Right cardiac atrium (tissue), 5 donors: ENCODE measurements around the gene GHRH. TPM values are rescaled to one million over a fixed set of nuclear protein-coding genes. Genes with fewer than 3 reads are reported as not detected.

Source experiments
- ATAC-seq, 2 donors: fragments of 200-7000 bp; cut with Tn5 transposase; one replicate each; pipeline versions ENCODE4 v1.8.0 to v1.9.1; 2020; ENCODE audit warnings: moderate library complexity in 2 of 2, mild to moderate bottlenecking in 1 of 2
- DNase-seq, 3 donors: peaks; one replicate each; pipeline ENCODE4 v3.0.0-alpha.2; 2020
- H3K27ac ChIP-seq: one replicate; pipeline ENCODE4 v1.5.1; 2013; ENCODE audit warnings: mild to moderate bottlenecking, low read length, control low read depth, moderate library complexity
- H3K27me3 ChIP-seq: one replicate; pipeline ENCODE4 v1.6.1; 2013; ENCODE audit not compliant: control insufficient read depth, insufficient read depth
- H3K4me1 ChIP-seq: one replicate; pipeline ENCODE4 v1.6.1; 2013; ENCODE audit warnings: low read length; ENCODE audit not compliant: control insufficient read depth, insufficient read depth
- H3K4me3 ChIP-seq: one replicate; pipeline ENCODE4 v1.5.1; 2013; ENCODE audit warnings: low read length, control low read depth
- H3K9me3 ChIP-seq: one replicate; pipeline ENCODE4 v1.6.1; 2013; ENCODE audit warnings: low read length; ENCODE audit not compliant: control insufficient read depth
- WGBS: extraction: QIAGEN DNeasy Blood & Tissue Kit; methylation state at CpG from one replicate; pipeline ENCODE4 v1.1.7; 2013; 5-methylcytosine and 5-hydroxymethylcytosine counted together
- intact Hi-C, 4 donors: fragments of 100-400 bp; cut with DNase I; formaldehyde crosslinking; loops; one replicate each; pipeline versions ENCODE4 v1.11.0 to v1.14.0; 2022 to 2023
- polyA plus RNA-seq: library from polyadenylated mRNA; stranded (reverse); fragments of 200-250 nt; gene quantifications from one replicate; pipeline ENCODE4 v1.2.3, GENCODE V29; 2013
- total RNA-seq, 4 donors: library from RNA; stranded (reverse); fragmentation: NEBNext Ultra II Directional; extraction: Animal tissue kit (Norgen Biotek cat#: 25700); gene quantifications; one replicate each; pipeline ENCODE4 v1.2.1, GENCODE V29; 2021
- donor health status: healthy with polysubstance abuse.
- donor health status: DM: no; HTN: yes; CAD: no.
- donor health status: DM: no; HTN: no; CAD: no.
- donor health status: DM: no; HTN: yes; CAD: no; lungs with severe emphysema.
- donor health status: DM: yes; HTN: yes; CAD: no.

GHRH gene
- total and polyA plus RNA-seq, 5 donors: 7.3 to 23.5 (median 17.2) TPM

- Histone ChIP-seq H3K4me3 (no peak overlapping the region), H3K9me3 (no peaks in the 10 kb centered on the region), H3K27ac (no peak overlapping the region), H3K27me3 (no peaks in the 10 kb centered on the region), H3K4me1 (no peaks in the 10 kb centered on the region)
- ATAC-seq: peak; percentile 85 to 88
- intact Hi-C loops: no loop called here
- peak; percentile 53 to 80 (median 71) for DNase-seq
- 17% methylated on average over 15 of the region's 15 CpGs for WGBS
Measured at GRCh38 chr20:37276494-37277252, 15.1 kb upstream of the GHRH start.

GRCh38 chr20:37274851-37275524 is 13.4 kb upstream of the GHRH start:
- 36% methylated on average over 5 of the region's 5 CpGs for whole genome bisulfite sequencing
- intact Hi-C loops: loop anchor here in 2 of 4 donors (5.0 kb wide), 2 partner anchors 112 to 257 kb away; no protein-coding TSS in a partner anchor
- no peak overlapping the region for H3K27ac ChIP-seq
- DNase-seq: no peak
- ATAC-seq: no peak
- H3K4me3 ChIP-seq: no peak overlapping the region
- no peaks in the 10 kb centered on the region for H3K9me3 ChIP-seq
- H3K4me1 ChIP-seq: no peaks in the 10 kb centered on the region
- H3K27me3 ChIP-seq: no peaks in the 10 kb centered on the region

GRCh38 chr20:37273988-37274387 is 12.4 kb upstream of the GHRH start:
- no peak overlapping the region for H3K27ac ChIP-seq
- DNase-seq (no peak), ATAC-seq (no peak)
- no peaks in the 10 kb centered on the region for H3K9me3 ChIP-seq
- no peaks in the 10 kb centered on the region for H3K4me1 ChIP-seq
- intact Hi-C loops: loop anchor here in 2 of 4 donors (5.0 kb wide), 2 partner anchors 113 to 258 kb away; no protein-coding TSS in a partner anchor
- H3K27me3 ChIP-seq: no peaks in the 10 kb centered on the region
- H3K4me3 ChIP-seq: no peak overlapping the region
- WGBS: 82% methylated on average over 1 of the region's 1 CpG

- no peaks in the 10 kb centered on the region for H3K27me3 ChIP-seq
- intact Hi-C loops: loop anchor here in 2 of 4 donors (5.0 kb wide), 2 partner anchors 116 to 261 kb away; no protein-coding TSS in a partner anchor
- no peaks in the 10 kb centered on the region for H3K4me1 ChIP-seq
- no peak for ATAC-seq
- H3K4me3 ChIP-seq: no peak overlapping the region
- DNase-seq: no peak
- H3K27ac ChIP-seq: no peak overlapping the region
- whole genome bisulfite sequencing: 82% methylated on average over 3 of the region's 3 CpGs
- H3K9me3 ChIP-seq: no peaks in the 10 kb centered on the region
Measured at GRCh38 chr20:37271421-37271768, 9.8 kb upstream of the GHRH start.

GRCh38 chr20:37270576-37271420 is 9.2 kb upstream of the GHRH start:
- intact Hi-C loops: loop anchor here in 2 of 4 donors (5.0 kb wide), 2 partner anchors 117 to 262 kb away; no protein-coding TSS in a partner anchor
- H3K27ac ChIP-seq: no peak overlapping the region
- DNase-seq: no peak

GRCh38 chr20:37267667-37268313 is 6.2 kb upstream of the GHRH start:
- Histone ChIP-seq H3K27ac (no peak overlapping the region), H3K9me3 (no peaks in the 10 kb centered on the region), H3K4me3 (no peak overlapping the region), H3K27me3 (no peaks in the 10 kb centered on the region), H3K4me1 (no peaks in the 10 kb centered on the region)
- peak in 1 of 3 donors; percentile 18 for DNase-seq
- intact Hi-C loops: loop anchor here in 2 of 4 donors (2.0 to 5.0 kb wide), 3 partner anchors 115 to 267 kb away; no protein-coding TSS in a partner anchor
- 59% methylated on average over 15 of the region's 15 CpGs for WGBS
- no peak for ATAC-seq

More at GRCh38 chr20:37270576-37271420, 9.2 kb upstream of the GHRH start:
- no peaks in the 10 kb centered on the region for H3K4me1 ChIP-seq
- peak; percentile 28 to 31 for ATAC-seq
- WGBS: 86% methylated on average over 12 of the region's 12 CpGs
- no peaks in the 10 kb centered on the region for H3K27me3 ChIP-seq
- H3K9me3 ChIP-seq: no peaks in the 10 kb centered on the region
- H3K4me3 ChIP-seq: no peak overlapping the region

GRCh38 chr20:37266940-37267666 is 5.5 kb upstream of the GHRH start:
- DNase-seq (peak in 1 of 3 donors; percentile 12), ATAC-seq (no peak)
- intact Hi-C loops: loop anchor here in 2 of 4 donors (5.0 kb wide), 1 partner anchor 115 kb away; no protein-coding TSS in a partner anchor
- Histone ChIP-seq H3K4me1 (no peaks in the 10 kb centered on the region), H3K9me3 (no peaks in the 10 kb centered on the region), H3K27ac (no peak overlapping the region), H3K4me3 (no peak overlapping the region), H3K27me3 (no peaks in the 10 kb centered on the region)
- 81% methylated on average over 9 of the region's 9 CpGs for WGBS

- DNase-seq: no peak
- Histone ChIP-seq H3K4me1 (no peaks in the 10 kb centered on the region), H3K4me3 (no peak overlapping the region), H3K9me3 (no peaks in the 10 kb centered on the region), H3K27ac (no peak overlapping the region), H3K27me3 (no peaks in the 10 kb centered on the region)
- ATAC-seq: no peak
- 89% methylated on average over 4 of the region's 4 CpGs for WGBS
- intact Hi-C loops: loop anchor here in 2 of 4 donors (5.0 kb wide), 1 partner anchor 117 kb away; no protein-coding TSS in a partner anchor
Measured at GRCh38 chr20:37265152-37265551, 3.5 kb upstream of the GHRH start.

GRCh38 chr20:37263686-37264085 is 2.1 kb upstream of the GHRH start:
- DNase-seq (no peak), ATAC-seq (no peak)
- intact Hi-C loops: no loop called here
- Histone ChIP-seq H3K27me3 (no peaks in the 10 kb centered on the region), H3K9me3 (no peaks in the 10 kb centered on the region), H3K4me1 (no peaks in the 10 kb centered on the region), H3K4me3 (no peak overlapping the region), H3K27ac (no peak overlapping the region)
- 86% methylated on average over 6 of the region's 6 CpGs for WGBS

GRCh38 chr20:37262505-37262904 is 891 bp upstream of the GHRH start:
- no peaks in the 10 kb centered on the region for H3K9me3 ChIP-seq
- H3K27me3 ChIP-seq: no peaks in the 10 kb centered on the region
- no peaks in the 10 kb centered on the region for H3K4me1 ChIP-seq
- H3K27ac ChIP-seq: no peak overlapping the region
- H3K4me3 ChIP-seq: no peak overlapping the region
- WGBS: 47% methylated on average over 8 of the region's 8 CpGs
- ATAC-seq (no peak), DNase-seq (no peak)
- intact Hi-C loops: no loop called here
